ENCODE measurements around the gene TASOR2. TPM values are rescaled to one million over a fixed set of nuclear protein-coding genes. Genes with fewer than 3 reads are reported as not detected.

The TASOR2 gene
- total and polyA plus RNA-seq, 2 experiments from 2014 or later, result 17.8 to 37.8 TPM

- TF ChIP-seq CTCF (IDR thresholded peaks at IDR 0.05; ENCODE audit: low read depth, low read length), result no peak
- H3K4me1 ChIP-seq (ENCODE audit: low read depth), result peaks cover 25% of the 10 kb centered on the region
- no peak overlapping the region for H3K4me3 ChIP-seq
- no peaks in the 10 kb centered on the region for H3K36me3 ChIP-seq
- H3K27me3 ChIP-seq, result no peaks in the 10 kb centered on the region
- H3K27ac ChIP-seq, result no peak overlapping the region
- DNase-seq (ENCODE audit: low read depth in 1 of 2, low spot score in 1 of 2), result peak in 1 of 2 donors; percentile 16
- no peaks in the 10 kb centered on the region for H3K9me3 ChIP-seq (ENCODE audit: low read depth)
These were observed 25.6 kb upstream of the TASOR2 start for GRCh38 chr10:5658871-5659618.

GRCh38 chr10:5659702-5660528 lies 24.7 kb upstream of the TASOR2 start:
- DNase-seq (ENCODE audit: low read depth in 1 of 2, low spot score in 1 of 2), result peak in 1 of 2 donors; percentile 70
- no peak for TF ChIP-seq CTCF (IDR thresholded peaks at IDR 0.05; ENCODE audit: low read depth, low read length)
- no peaks in the 10 kb centered on the region for H3K9me3 ChIP-seq (ENCODE audit: low read depth)

GRCh38 chr10:5661043-5661442 lies 23.6 kb upstream of the TASOR2 start:
- TF ChIP-seq CTCF (IDR thresholded peaks at IDR 0.05; ENCODE audit: low read depth, low read length), result no peak
- H3K4me1 ChIP-seq (ENCODE audit: low read depth), result peaks cover 26% of the 10 kb centered on the region
- no peaks in the 10 kb centered on the region for H3K27me3 ChIP-seq
- H3K36me3 ChIP-seq, result no peaks in the 10 kb centered on the region
- H3K4me3 ChIP-seq, result no peak overlapping the region
- no peaks in the 10 kb centered on the region for H3K9me3 ChIP-seq (ENCODE audit: low read depth)
- no peak for DNase-seq (ENCODE audit: low read depth in 1 of 2, low spot score in 1 of 2)
- H3K27ac ChIP-seq, result no peak overlapping the region

More at GRCh38 chr10:5659702-5660528, 24.7 kb upstream of the TASOR2 start:
- H3K4me3 ChIP-seq, result no peak overlapping the region
- no peaks in the 10 kb centered on the region for H3K27me3 ChIP-seq
- no peak overlapping the region for H3K27ac ChIP-seq
- no peaks in the 10 kb centered on the region for H3K36me3 ChIP-seq
- H3K4me1 ChIP-seq (ENCODE audit: low read depth), result peaks cover 25% of the 10 kb centered on the region

- Histone ChIP-seq H3K27ac (no peak overlapping the region), H3K36me3 (no peaks in the 10 kb centered on the region), H3K4me3 (no peak overlapping the region), H3K9me3 (ENCODE audit: low read depth) (no peaks in the 10 kb centered on the region), H3K27me3 (no peaks in the 10 kb centered on the region), H3K4me1 (ENCODE audit: low read depth) (peaks cover 21% of the 10 kb centered on the region)
- TF ChIP-seq CTCF (IDR thresholded peaks at IDR 0.05; ENCODE audit: low read depth, low read length), result no peak
- DNase-seq (ENCODE audit: low read depth in 1 of 2, low spot score in 1 of 2), result no peak
These were observed 21.7 kb upstream of the TASOR2 start for GRCh38 chr10:5662708-5663579.
